Measurements from ENCODE around the gene DMD.

Gene DMD

DNA sequence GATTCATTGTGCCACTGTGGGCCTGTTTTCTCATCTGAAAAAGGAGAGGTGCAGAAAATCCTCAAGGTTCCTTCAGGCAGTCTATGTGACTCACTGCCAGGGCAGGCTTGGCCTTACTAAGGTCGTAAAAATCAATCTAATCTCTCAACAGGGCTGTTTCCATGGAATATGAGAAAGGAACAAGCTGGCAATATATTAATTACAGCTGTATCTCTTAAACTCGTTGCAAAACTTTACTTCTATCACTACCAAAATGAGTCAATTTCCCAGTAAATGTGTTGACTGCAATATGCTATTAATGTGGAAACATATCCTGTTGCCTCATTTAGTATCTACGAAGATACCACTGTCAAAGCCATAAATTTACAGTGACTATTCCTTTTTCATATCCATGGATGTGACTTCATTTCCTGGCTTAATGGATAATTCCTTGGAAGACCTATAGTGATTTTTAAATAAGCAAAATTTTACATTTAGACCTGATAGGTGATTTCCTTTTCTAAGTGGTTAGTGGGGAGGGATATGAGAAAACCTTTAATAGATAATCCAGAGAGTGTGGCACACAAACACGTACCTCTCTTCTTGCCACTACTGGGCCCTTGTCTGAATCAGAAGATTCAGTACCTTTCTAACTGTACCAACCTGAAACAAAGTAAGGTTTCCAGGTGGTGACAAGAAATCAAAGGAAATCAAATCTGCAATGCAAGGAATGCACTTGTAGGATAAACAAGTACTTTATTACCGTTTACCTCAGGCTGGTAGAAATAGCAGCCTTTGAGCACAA is 2012.1 kb downstream of the DMD start:
- no peak overlapping the region for H3K27ac Mint-ChIP-seq
- no peak overlapping the region for H3K4me3 Mint-ChIP-seq
- no peaks in the 10 kb centered on the region for H3K36me3 Mint-ChIP-seq (ENCODE audit: low read depth)
- H3K9me3 Mint-ChIP-seq, result no peaks in the 10 kb centered on the region
- no peak for DNase-seq (ENCODE audit: low spot score)
- no peaks in the 10 kb centered on the region for H3K4me1 Mint-ChIP-seq (ENCODE audit: low read depth)
- no peaks in the 10 kb centered on the region for H3K27me3 Mint-ChIP-seq (ENCODE audit: low read depth)

GRCh38 chrX:31190221-31190975 is 2021.0 kb downstream of the DMD start:
- Mint-ChIP-seq H3K4me1 (ENCODE audit: low read depth) (no peaks in the 10 kb centered on the region), H3K4me3 (no peak overlapping the region), H3K9me3 (no peaks in the 10 kb centered on the region), H3K27me3 (ENCODE audit: low read depth) (no peaks in the 10 kb centered on the region), H3K36me3 (ENCODE audit: low read depth) (no peaks in the 10 kb centered on the region), H3K27ac (no peak overlapping the region)
- no peak for DNase-seq (ENCODE audit: low spot score)

DNA sequence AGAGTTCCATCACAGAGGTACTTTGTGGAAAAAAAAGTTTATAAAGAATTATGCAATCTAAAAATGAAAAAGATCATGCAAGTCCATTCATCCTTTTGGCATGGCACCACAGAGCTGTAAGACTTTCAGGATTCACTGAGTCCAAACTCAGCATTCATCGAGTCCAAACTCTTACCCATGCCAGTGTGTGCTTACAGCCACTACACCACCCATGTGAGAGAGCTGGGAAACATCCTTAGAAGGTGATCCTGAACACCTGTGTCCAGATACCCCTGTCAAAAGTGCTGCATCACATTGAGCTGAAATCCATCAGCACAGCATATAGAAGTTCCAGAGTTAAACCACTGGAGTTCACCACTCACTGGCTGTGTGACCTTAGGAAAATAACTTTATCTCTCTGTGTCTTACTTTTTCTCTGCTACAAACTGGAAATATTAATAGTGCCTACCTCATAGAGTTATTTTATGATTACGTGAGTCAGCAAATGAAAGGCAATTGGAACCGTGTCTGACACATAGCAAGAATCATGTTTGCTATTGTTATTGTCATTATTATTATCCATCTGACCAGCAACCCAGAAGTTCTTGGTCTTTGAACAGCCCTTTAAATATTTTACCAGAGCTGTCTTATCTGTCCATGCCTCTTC is 2024.5 kb downstream of the DMD start:
- no peak overlapping the region for H3K4me3 Mint-ChIP-seq
- no peak overlapping the region for H3K27ac Mint-ChIP-seq
- no peaks in the 10 kb centered on the region for H3K9me3 Mint-ChIP-seq
- H3K36me3 Mint-ChIP-seq (ENCODE audit: low read depth), result no peaks in the 10 kb centered on the region
- no peaks in the 10 kb centered on the region for H3K27me3 Mint-ChIP-seq (ENCODE audit: low read depth)
- DNase-seq (ENCODE audit: low spot score), result no peak
- H3K4me1 Mint-ChIP-seq (ENCODE audit: low read depth), result no peaks in the 10 kb centered on the region

DNA sequence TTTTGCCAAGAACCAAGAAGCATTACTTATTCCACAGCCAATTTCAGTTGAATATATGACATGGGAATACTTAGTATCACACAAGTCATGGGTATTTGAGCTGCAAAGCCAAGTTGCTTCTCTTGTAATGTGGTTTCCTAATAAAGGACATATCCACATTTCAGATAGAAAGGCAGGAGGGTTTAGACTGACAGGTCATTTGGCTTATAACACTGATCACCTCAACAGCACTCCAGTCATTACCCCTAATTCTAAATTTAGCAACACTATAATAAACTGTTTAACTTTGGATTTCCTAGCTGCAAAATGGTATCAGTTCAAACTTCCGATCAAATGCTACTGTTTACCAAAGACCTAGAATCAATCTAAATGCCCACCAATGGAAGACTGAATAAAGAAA is 2025.5 kb downstream of the DMD start:
- Mint-ChIP-seq H3K4me1 (ENCODE audit: low read depth) (no peaks in the 10 kb centered on the region), H3K9me3 (no peaks in the 10 kb centered on the region), H3K27me3 (ENCODE audit: low read depth) (no peaks in the 10 kb centered on the region), H3K36me3 (ENCODE audit: low read depth) (no peaks in the 10 kb centered on the region), H3K27ac (no peak overlapping the region), H3K4me3 (no peak overlapping the region)
- DNase-seq (ENCODE audit: low spot score), result no peak

DNA sequence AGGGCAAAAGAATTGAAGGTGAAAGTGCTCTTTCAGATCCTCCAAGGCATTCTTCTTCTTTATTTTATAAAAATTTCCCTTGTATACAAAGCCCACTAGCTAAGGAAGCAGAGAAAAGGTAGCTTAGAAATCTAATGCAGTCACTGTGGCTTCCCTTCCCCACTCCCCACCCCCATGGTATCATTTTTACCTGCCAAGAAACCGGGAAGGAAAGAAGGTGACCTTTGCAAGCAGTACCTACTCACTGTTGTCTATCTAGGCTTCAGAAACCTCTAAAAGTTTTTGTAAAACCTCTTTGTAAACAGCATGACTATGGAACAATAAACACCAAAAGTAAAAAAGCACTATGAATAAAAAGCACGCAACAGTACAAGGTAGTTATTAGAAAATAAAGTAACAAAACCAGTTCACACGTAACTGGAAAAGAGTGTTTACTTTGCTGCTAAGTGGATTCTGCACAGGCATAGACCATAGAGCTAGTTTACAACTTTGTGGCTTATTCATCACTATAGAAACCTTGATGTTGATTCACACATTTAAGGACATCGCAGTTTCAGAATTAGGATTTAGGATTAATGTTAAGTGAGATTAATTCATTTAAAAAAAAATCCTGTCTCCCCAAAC is 2029.9 kb downstream of the DMD start:
- no peaks in the 10 kb centered on the region for H3K27me3 Mint-ChIP-seq (ENCODE audit: low read depth)
- H3K36me3 Mint-ChIP-seq (ENCODE audit: low read depth), result no peaks in the 10 kb centered on the region
- no peak for DNase-seq (ENCODE audit: low spot score)
- no peaks in the 10 kb centered on the region for H3K9me3 Mint-ChIP-seq
- H3K27ac Mint-ChIP-seq, result no peak overlapping the region
- no peak overlapping the region for H3K4me3 Mint-ChIP-seq
- H3K4me1 Mint-ChIP-seq (ENCODE audit: low read depth), result no peaks in the 10 kb centered on the region

GRCh38 chrX:31179203-31179602 is 2032.1 kb downstream of the DMD start:
- H3K27me3 Mint-ChIP-seq (ENCODE audit: low read depth), result no peaks in the 10 kb centered on the region
- H3K9me3 Mint-ChIP-seq, result no peaks in the 10 kb centered on the region
- H3K27ac Mint-ChIP-seq, result no peak overlapping the region
- no peaks in the 10 kb centered on the region for H3K4me1 Mint-ChIP-seq (ENCODE audit: low read depth)
- DNase-seq (ENCODE audit: low spot score), result no peak
- no peak overlapping the region for H3K4me3 Mint-ChIP-seq
- H3K36me3 Mint-ChIP-seq (ENCODE audit: low read depth), result no peaks in the 10 kb centered on the region

DNA sequence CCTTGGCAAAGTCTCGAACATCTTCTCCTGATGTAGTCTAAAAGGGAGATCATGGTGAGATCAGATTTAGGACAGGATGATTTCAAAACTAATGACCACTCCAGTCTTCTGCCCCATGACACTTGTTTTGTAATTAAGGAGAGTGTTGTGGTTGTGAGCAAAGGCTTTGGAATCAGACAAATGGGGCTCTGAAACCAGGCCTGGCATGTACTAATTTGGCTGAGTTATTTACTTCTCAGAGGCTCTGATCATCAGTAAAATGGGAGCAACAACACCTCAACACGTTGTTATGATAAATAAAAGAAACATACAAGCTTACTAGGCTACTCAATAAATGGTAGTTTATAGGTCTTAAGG is 2032.6 kb downstream of the DMD start:
- no peaks in the 10 kb centered on the region for H3K27me3 Mint-ChIP-seq (ENCODE audit: low read depth)
- no peak for DNase-seq (ENCODE audit: low spot score)
- no peaks in the 10 kb centered on the region for H3K4me1 Mint-ChIP-seq (ENCODE audit: low read depth)
- no peaks in the 10 kb centered on the region for H3K36me3 Mint-ChIP-seq (ENCODE audit: low read depth)
- H3K9me3 Mint-ChIP-seq, result no peaks in the 10 kb centered on the region
- H3K27ac Mint-ChIP-seq, result no peak overlapping the region
- H3K4me3 Mint-ChIP-seq, result no peak overlapping the region

DNA sequence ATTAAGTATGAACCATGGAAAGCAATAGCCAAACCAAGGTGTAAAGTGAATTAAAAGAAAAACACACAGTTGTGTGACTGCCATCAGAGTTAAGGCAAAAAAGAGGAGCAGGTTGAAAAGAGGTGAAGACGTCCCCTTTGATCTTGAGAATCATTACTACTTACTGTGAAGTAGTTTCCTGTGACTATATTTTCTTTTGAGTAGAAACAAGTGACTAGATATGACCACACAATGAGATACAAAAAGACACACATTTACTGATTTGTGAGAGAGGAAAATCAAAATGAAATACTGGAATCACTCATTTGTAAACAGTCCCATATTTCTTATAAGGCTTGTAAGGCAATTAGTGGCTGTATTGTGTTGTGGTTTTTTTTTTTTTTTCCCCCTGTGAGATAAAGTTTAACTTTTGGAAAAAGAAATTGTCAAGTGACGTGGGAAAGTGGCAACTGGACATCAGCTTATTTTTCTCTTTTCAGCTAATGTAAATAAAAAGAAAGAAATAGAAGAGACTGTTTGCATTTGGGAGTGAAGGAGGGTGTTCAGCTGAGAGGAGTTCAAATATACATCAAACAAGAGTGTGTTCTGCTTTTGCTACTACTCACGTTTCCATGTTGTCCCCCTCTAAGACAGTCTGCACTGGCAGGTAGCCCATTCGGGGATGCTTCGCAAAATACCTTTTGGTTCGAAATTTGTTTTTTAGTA is 2033.1 kb downstream of the DMD start:
- Mint-ChIP-seq H3K4me3 (no peak overlapping the region), H3K36me3 (ENCODE audit: low read depth) (no peaks in the 10 kb centered on the region), H3K27ac (no peak overlapping the region), H3K4me1 (ENCODE audit: low read depth) (no peaks in the 10 kb centered on the region), H3K9me3 (no peaks in the 10 kb centered on the region), H3K27me3 (ENCODE audit: low read depth) (no peaks in the 10 kb centered on the region)
- DNase-seq (ENCODE audit: low spot score), result no peak

- no peaks in the 10 kb centered on the region for H3K4me1 Mint-ChIP-seq (ENCODE audit: low read depth)
- no peaks in the 10 kb centered on the region for H3K9me3 Mint-ChIP-seq
- no peak for DNase-seq (ENCODE audit: low spot score)
- peaks cover 2% of the 10 kb centered on the region for H3K27me3 Mint-ChIP-seq (ENCODE audit: low read depth)
- H3K4me3 Mint-ChIP-seq, result no peak overlapping the region
- no peak overlapping the region for H3K27ac Mint-ChIP-seq
- no peaks in the 10 kb centered on the region for H3K36me3 Mint-ChIP-seq (ENCODE audit: low read depth)
These were observed 2040.6 kb downstream of the DMD start for GRCh38 chrX:31170792-31171191.

DNA sequence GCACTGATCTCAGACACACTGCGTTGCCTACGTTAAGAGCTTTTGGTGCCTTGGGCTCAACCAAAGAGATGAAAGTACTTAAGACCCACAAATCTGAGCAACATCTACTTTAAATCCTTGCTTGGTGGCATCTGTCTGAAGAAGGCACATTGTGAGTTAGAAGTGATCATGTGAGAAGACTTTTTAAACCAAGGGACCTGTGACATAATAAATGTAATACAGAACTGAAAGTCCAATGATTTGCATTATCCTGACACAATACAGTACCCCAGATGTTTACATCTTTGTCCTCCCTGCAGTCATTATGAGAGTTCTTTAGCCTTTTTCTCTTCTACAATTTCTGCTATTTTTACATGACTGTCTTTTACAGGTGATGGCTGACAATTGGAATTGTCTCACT is 2042.8 kb downstream of the DMD start:
- DNase-seq (ENCODE audit: low spot score), result no peak
- H3K9me3 Mint-ChIP-seq, result no peaks in the 10 kb centered on the region
- no peaks in the 10 kb centered on the region for H3K36me3 Mint-ChIP-seq (ENCODE audit: low read depth)
- H3K27me3 Mint-ChIP-seq (ENCODE audit: low read depth), result peaks cover 4% of the 10 kb centered on the region
- no peaks in the 10 kb centered on the region for H3K4me1 Mint-ChIP-seq (ENCODE audit: low read depth)
- H3K27ac Mint-ChIP-seq, result no peak overlapping the region
- no peak overlapping the region for H3K4me3 Mint-ChIP-seq

- Mint-ChIP-seq H3K36me3 (ENCODE audit: low read depth) (no peaks in the 10 kb centered on the region), H3K9me3 (no peaks in the 10 kb centered on the region), H3K27ac (no peak overlapping the region), H3K4me3 (no peak overlapping the region), H3K4me1 (ENCODE audit: low read depth) (no peaks in the 10 kb centered on the region), H3K27me3 (ENCODE audit: low read depth) (peaks cover 4% of the 10 kb centered on the region)
- no peak for DNase-seq (ENCODE audit: low spot score)
These were observed 2044.5 kb downstream of the DMD start for GRCh38 chrX:31166832-31167231.

DNA sequence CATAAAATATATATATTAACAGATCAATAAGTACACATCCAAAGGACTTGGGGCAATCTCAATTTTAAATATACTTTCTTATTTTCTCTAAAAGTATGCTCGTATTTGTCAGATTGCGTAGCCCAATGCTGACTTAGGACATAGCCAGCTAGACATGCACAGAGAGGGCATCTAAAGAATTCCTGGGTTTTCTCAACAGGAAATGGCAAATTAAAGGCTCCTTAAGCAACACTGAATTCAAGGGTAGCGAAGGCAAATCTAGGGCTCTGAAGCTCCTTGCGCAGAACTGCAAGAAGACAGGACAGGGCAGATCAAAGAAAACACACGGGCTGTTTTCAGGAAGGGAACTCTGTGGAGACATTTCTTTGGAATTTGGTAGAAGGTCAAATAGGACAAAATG is 2044.9 kb downstream of the DMD start:
- Mint-ChIP-seq H3K36me3 (ENCODE audit: low read depth) (no peaks in the 10 kb centered on the region), H3K27ac (no peak overlapping the region), H3K4me1 (ENCODE audit: low read depth) (no peaks in the 10 kb centered on the region), H3K4me3 (no peak overlapping the region), H3K27me3 (ENCODE audit: low read depth) (peaks cover 4% of the 10 kb centered on the region), H3K9me3 (no peaks in the 10 kb centered on the region)
- DNase-seq (ENCODE audit: low spot score), result no peak

GRCh38 chrX:31165241-31166035 is 2045.9 kb downstream of the DMD start:
- H3K27ac Mint-ChIP-seq, result no peak overlapping the region
- no peak overlapping the region for H3K4me3 Mint-ChIP-seq
- no peaks in the 10 kb centered on the region for H3K36me3 Mint-ChIP-seq (ENCODE audit: low read depth)
- H3K27me3 Mint-ChIP-seq (ENCODE audit: low read depth), result peaks cover 4% of the 10 kb centered on the region
- H3K4me1 Mint-ChIP-seq (ENCODE audit: low read depth), result no peaks in the 10 kb centered on the region
- H3K9me3 Mint-ChIP-seq, result no peaks in the 10 kb centered on the region
- no peak for DNase-seq (ENCODE audit: low spot score)

Measured in T-helper 2 cell treated with Interferon-gamma antibody and Interleukin-4, amounts not matched to agents 5 μg/mL and 100 μg/mL, for 36 hours (primary cell).